Transverse colon (tissue), 4 donors: ENCODE results near the gene EHBP1L1. TPM values are rescaled to one million over a fixed set of nuclear protein-coding genes. Genes with fewer than 3 reads are reported as not detected.

Source experiments
- DNase-seq: peaks from one replicate; pipeline ENCODE4 v3.0.0-alpha.2; 2019
- H3K27ac ChIP-seq, 4 donors: fragments of 200-600 bp; sonication (generic); 2 replicates each; pipeline ENCODE4 v1.5.1; 2016 to 2018; ENCODE audit warnings: inconsistent platforms in 4 of 4
- H3K27me3 ChIP-seq: fragments of 200-600 bp; sonication (generic); 2 replicates; pipeline ENCODE4 v1.5.1; 2017; ENCODE audit warnings: inconsistent platforms
- H3K36me3 ChIP-seq, 4 donors: fragments of 200-600 bp; sonication (generic); 2 replicates each; pipeline ENCODE4 v1.5.1; 2017 to 2019; ENCODE audit warnings: inconsistent platforms in 4 of 4
- H3K4me1 ChIP-seq, 4 donors: fragments of 200-600 bp; sonication (generic); 2 replicates each; pipeline ENCODE4 v1.5.1; 2017 to 2020; ENCODE audit warnings: inconsistent platforms in 4 of 4
- H3K4me3 ChIP-seq, 4 donors: fragments of 200-600 bp; sonication (generic); 1 replicate in 1 of 4; 2 replicates in 3 of 4; pipeline versions ENCODE4 v1.5.1 to v1.6.1; 2017 to 2019; ENCODE audit warnings: inconsistent platforms in 4 of 4
- H3K9me3 ChIP-seq, 2 donors: fragments of 200-600 bp; sonication (generic); 2 replicates each; pipeline ENCODE4 v1.5.1; 2017 to 2019; ENCODE audit warnings: inconsistent platforms in 2 of 2
- EP300 ChIP-seq: sonication (generic); formaldehyde crosslinking; IDR thresholded peaks from one replicate; pipeline ENCODE4 v1.6.1; 2017; ENCODE audit warnings: antibody characterized with exemption, low read depth
- POLR2A ChIP-seq: fragments of 450-650 bp; IDR thresholded peaks from one replicate; pipeline ENCODE4 v1.6.1; 2016; ENCODE audit warnings: antibody characterized with exemption, mild to moderate bottlenecking, moderate library complexity
- POLR2AphosphoS5 ChIP-seq, 3 donors: sonication (generic); formaldehyde crosslinking; IDR thresholded peaks; one replicate each; pipeline ENCODE4 v1.6.1; 2016; ENCODE audit warnings: antibody characterized with exemption in 3 of 3
- WGBS, 2 donors: methylation state at CpG; one replicate each; pipeline ENCODE4 v1.1.5; 2018; ENCODE audit warnings: low coverage in 1 of 2; 5-methylcytosine and 5-hydroxymethylcytosine counted together
- in situ Hi-C, 4 donors: fragments of 200-750 bp; cut with MboI; loops; one replicate each; pipeline versions ENCODE4 v1.15.0 to v1.15.1; 2017; ENCODE audit warnings: low sequenced_read_pairs in 3 of 4, low pct_ligation_motif_present in 1 of 4, low pct_unique_long_range_greater_than_20kb in 1 of 4
- intact Hi-C: fragments of 100-400 bp; cut with DNase I; formaldehyde crosslinking; loops from one replicate; pipeline ENCODE4 v1.15.1; 2023; ENCODE audit warnings: low total_unique reads
- total RNA-seq, 4 donors: library from RNA; depleted of rRNA; stranded (reverse); fragments of >200 nt; gene quantifications; one replicate each; pipeline ENCODE4 v1.1.0, GENCODE V29; 2016
- TF ChIP-seq, protein P1 (sequence below), 5 experiments: fragments of 200-600 bp in 3 of 5; fragments of 450-650 bp in 2 of 5; sonication (generic) in 3 of 5; IDR thresholded peaks; 1 replicate in 2 of 5; 2 replicates in 3 of 5; pipeline ENCODE4 v1.5.1; 2016 to 2017; ENCODE audit warnings: antibody characterized with exemption in 5 of 5, inconsistent platforms in 3 of 5, mild to moderate bottlenecking in 2 of 5, moderate library complexity in 1 of 5

Gene EHBP1L1
- total RNA-seq, 4 donors from 2014 or later = 90.2 to 215 (median 106) TPM

GRCh38 chr11:65578667-65579066, 2.8 kb downstream of the EHBP1L1 start:
- Histone ChIP-seq H3K27ac (peak overlapping the region; percentile 96 to 98 (median 96)), H3K4me1 (peaks cover 25 to 48% (median 39%) of the 10 kb centered on the region in 4 donors), H3K9me3 (no peaks in the 10 kb centered on the region), H3K4me3 (peak overlapping the region in 1 of 4 donors; percentile 83), H3K27me3 (no peaks in the 10 kb centered on the region), H3K36me3 (peaks cover 0 to 22% (median 6%) of the 10 kb centered on the region in 4 donors)
- intact Hi-C loops = loop anchor here (5.0 kb wide), 1 partner anchor 36 kb away; no protein-coding TSS in a partner anchor
- WGBS, 2 donors = 64 to 65% methylated on average over 3 of the region's 3 CpGs
- TF ChIP-seq, protein P1, sequence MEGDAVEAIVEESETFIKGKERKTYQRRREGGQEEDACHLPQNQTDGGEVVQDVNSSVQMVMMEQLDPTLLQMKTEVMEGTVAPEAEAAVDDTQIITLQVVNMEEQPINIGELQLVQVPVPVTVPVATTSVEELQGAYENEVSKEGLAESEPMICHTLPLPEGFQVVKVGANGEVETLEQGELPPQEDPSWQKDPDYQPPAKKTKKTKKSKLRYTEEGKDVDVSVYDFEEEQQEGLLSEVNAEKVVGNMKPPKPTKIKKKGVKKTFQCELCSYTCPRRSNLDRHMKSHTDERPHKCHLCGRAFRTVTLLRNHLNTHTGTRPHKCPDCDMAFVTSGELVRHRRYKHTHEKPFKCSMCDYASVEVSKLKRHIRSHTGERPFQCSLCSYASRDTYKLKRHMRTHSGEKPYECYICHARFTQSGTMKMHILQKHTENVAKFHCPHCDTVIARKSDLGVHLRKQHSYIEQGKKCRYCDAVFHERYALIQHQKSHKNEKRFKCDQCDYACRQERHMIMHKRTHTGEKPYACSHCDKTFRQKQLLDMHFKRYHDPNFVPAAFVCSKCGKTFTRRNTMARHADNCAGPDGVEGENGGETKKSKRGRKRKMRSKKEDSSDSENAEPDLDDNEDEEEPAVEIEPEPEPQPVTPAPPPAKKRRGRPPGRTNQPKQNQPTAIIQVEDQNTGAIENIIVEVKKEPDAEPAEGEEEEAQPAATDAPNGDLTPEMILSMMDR (IDR thresholded peaks at IDR 0.05) = no peak
- no peak for TF ChIP-seq POLR2A
- no peak for TF ChIP-seq POLR2AphosphoS5 (IDR thresholded peaks at IDR 0.05)
- no peak for TF ChIP-seq EP300
- in situ Hi-C loops = no loop called here
- peak; percentile 23 for DNase-seq

DNA sequence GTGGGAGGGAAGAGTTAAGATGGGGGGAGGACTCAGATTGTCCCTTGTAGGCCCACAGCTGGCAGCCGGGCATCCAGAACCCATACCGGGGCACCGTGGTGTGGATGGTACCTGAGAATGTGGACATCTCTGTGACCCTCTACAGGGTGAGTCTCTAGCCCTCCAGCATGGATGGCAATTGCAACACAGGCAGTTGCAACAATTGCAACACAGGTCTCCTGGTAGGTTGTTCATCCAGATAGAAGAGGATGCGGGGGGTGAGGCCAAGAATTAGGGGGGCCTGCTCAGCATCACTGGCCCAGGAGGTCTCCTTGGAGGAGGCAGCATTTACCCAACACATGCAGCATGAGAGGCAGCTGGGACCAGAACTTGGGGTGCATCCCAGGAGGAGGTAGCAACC, 3.4 kb downstream of the EHBP1L1 start:
- peak; percentile 6 for DNase-seq
- Histone ChIP-seq H3K4me3 (no peak overlapping the region), H3K27me3 (no peaks in the 10 kb centered on the region), H3K36me3 (peaks cover 0 to 22% (median 6%) of the 10 kb centered on the region in 4 donors), H3K27ac (peak overlapping the region in 1 of 4 donors; percentile 96), H3K4me1 (peaks cover 25 to 44% (median 35%) of the 10 kb centered on the region in 4 donors), H3K9me3 (no peaks in the 10 kb centered on the region)
- intact Hi-C loops (loop anchor here (5.0 kb wide), 1 partner anchor 37 kb away; no protein-coding TSS in a partner anchor), in situ Hi-C loops (no loop called here)
- no peak for TF ChIP-seq POLR2A
- TF ChIP-seq, protein P1 (IDR thresholded peaks at IDR 0.05) = no peak
- TF ChIP-seq POLR2AphosphoS5 (IDR thresholded peaks at IDR 0.05) = no peak
- WGBS, 2 donors = 71 to 89% methylated on average over 2 to 4 of the region's 4 CpGs

DNA sequence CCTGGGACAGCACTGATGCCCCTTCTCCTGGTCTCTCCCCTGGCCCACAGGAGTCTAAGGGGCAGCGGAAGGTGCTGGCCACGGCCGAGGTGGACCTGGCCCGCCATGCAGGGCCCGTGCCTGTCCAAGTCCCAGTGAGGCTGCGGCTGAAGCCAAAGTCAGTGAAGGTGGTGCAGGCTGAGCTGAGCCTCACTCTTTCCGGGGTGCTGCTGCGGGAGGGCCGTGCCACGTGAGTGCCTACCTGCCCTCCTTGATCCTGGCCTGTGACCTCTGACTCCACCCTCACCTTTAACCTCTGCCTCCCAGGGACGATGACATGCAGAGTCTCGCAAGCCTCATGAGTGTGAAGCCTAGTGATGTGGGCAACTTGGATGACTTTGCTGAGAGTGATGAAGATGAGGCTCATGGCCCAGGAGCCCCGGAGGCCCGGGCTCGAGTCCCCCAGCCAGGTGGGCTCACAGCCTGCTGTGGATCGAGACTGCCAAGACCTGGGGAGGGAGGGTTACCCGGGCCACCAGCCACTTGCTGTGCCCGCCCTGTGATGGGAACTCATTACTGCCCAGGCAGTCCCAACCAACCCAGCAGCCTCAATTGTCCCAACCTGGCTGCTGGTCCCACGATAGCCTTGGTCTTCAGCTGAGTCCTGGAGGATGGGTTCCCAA, 4.3 kb downstream of the EHBP1L1 start:
- no peaks in the 10 kb centered on the region for H3K27me3 ChIP-seq
- in situ Hi-C loops (no loop called here), intact Hi-C loops (no loop called here)
- peaks cover 0 to 22% (median 6%) of the 10 kb centered on the region in 4 donors for H3K36me3 ChIP-seq
- no peak overlapping the region for H3K4me3 ChIP-seq
- H3K9me3 ChIP-seq = no peaks in the 10 kb centered on the region
- H3K4me1 ChIP-seq = peaks cover 22 to 35% (median 29%) of the 10 kb centered on the region in 4 donors
- no peak for TF ChIP-seq POLR2A
- TF ChIP-seq, protein P1 (IDR thresholded peaks at IDR 0.05) = no peak
- no peak for TF ChIP-seq EP300
- no peak for TF ChIP-seq POLR2AphosphoS5 (IDR thresholded peaks at IDR 0.05)
- DNase-seq = no peak
- WGBS, 2 donors = 92% methylated on average over 18 of the region's 19 CpGs; no CpG with 5 or more reads in 1 of the 2 donors
- H3K27ac ChIP-seq = peak overlapping the region in 1 of 4 donors; percentile 3

- H3K36me3 ChIP-seq = peaks cover 0 to 22% (median 6%) of the 10 kb centered on the region in 4 donors
- intact Hi-C loops = no loop called here
- WGBS, 2 donors = 94% methylated on average over 8 of the region's 8 CpGs; no CpG with 5 or more reads in 1 of the 2 donors
- TF ChIP-seq POLR2A = no peak
- TF ChIP-seq, protein P1 (IDR thresholded peaks at IDR 0.05) = no peak
- no peak for TF ChIP-seq EP300
- no peak for TF ChIP-seq POLR2AphosphoS5 (IDR thresholded peaks at IDR 0.05)
- peak overlapping the region in 1 of 4 donors; percentile 3 for H3K27ac ChIP-seq
- H3K4me1 ChIP-seq = peaks cover 21 to 33% (median 26%) of the 10 kb centered on the region in 4 donors
- in situ Hi-C loops = no loop called here
- no peaks in the 10 kb centered on the region for H3K9me3 ChIP-seq
- no peak overlapping the region for H3K4me3 ChIP-seq
- DNase-seq = no peak
- H3K27me3 ChIP-seq = no peaks in the 10 kb centered on the region
Observed at GRCh38 chr11:65580756-65581155, 4.9 kb downstream of the EHBP1L1 start.
